A375 (cell line): Measurements from ENCODE around the gene CTDNEP1. TPM values are rescaled to one million over a fixed set of nuclear protein-coding genes. Genes with fewer than 3 reads are reported as not detected.

Experiments
- small RNA-seq: library from RNA; depleted of rRNA; stranded (forward); fragments of <200 nt; gene quantifications from one replicate; pipeline ENCODE3, GENCODE V24; 2014
- total RNA-seq: library from RNA; depleted of rRNA; stranded (reverse); fragments of >200 nt; shearing (Covaris generic); gene quantifications from 2 replicates; pipeline ENCODE4 v1.2.3, GENCODE V29; 2014; rRNA removed

The CTDNEP1 gene
- total RNA-seq: 53.1 and 75.3 TPM in 2 replicates

DNA sequence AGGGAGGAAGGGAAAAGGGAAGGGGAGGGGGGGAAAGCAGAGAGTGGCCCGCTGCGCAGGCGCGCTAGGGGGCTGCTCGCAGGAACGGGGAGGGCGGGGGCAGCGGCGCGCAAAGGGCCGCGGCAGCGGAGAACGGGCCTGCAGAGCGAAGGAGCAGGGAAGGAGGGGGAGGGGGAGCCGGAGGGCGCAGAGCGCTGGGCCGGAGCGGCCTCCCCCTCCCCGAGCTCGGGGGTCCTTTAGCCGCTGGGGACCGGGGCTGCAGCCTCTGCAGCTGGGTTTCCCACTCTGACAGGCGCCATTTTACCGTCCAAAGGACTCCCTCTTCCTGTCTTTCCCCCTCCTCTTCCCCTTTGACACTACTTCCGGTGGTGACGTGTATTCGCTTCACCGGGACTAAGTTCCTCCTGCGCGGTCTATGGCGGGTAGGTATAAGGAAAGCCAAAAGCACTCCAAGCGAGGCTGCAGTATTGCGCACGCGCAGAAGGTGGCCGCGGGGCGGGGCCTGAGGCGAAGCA, at the start of gene CTDNEP1:
Gene CTDNEP1, minus strand, starts transcription at position 74 of the 515 bp plus-strand sequence. CDS start 438 bp downstream, outside the sequence.

DNA sequence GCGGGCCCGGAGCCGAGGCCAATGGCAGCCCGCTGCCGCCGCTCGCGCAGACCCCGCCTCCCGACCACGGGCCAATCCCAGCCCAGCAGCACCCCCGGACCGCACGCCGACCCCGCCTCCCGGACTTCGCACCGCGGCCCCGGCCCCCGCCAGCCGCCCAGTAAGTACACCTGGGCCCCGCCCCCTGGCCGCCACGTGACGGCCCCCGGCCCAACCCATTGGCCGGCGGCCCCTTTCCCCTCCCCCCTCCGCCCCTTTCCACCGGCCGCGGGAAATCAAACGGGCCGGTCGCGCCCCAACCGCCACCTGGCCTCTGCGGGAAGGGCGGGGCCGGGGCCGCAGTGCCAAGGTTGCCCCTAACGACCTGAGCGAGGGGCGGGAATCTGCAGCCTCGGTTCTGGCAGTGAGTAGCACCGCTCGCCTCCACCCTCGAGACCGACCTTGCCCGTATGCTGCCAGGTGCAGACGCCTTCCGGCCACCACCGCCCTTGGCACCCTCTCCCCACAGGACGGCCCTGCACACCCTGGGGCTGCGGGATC, 43.1 kb upstream of the CTDNEP1 start, which contains the start of gene YBX2:
Gene YBX2, minus strand, starts transcription at position 26 of the 540 bp plus-strand sequence. CDS start 139 bp downstream, outside the sequence.

GRCh38 chr17:7281074-7281952, 29.8 kb upstream of the CTDNEP1 start, which contains the start of gene SLC2A4:
SLC2A4 (plus strand) TSS chr17:7281718; CDS start chr17:7281935, 217 bp downstream.

GRCh38 chr17:7262192-7262934, 10.8 kb upstream of the CTDNEP1 start, which contains the start of gene CLDN7:
CLDN7 (minus strand) TSS chr17:7262478; CDS start chr17:7262043, 435 bp downstream.

DNA sequence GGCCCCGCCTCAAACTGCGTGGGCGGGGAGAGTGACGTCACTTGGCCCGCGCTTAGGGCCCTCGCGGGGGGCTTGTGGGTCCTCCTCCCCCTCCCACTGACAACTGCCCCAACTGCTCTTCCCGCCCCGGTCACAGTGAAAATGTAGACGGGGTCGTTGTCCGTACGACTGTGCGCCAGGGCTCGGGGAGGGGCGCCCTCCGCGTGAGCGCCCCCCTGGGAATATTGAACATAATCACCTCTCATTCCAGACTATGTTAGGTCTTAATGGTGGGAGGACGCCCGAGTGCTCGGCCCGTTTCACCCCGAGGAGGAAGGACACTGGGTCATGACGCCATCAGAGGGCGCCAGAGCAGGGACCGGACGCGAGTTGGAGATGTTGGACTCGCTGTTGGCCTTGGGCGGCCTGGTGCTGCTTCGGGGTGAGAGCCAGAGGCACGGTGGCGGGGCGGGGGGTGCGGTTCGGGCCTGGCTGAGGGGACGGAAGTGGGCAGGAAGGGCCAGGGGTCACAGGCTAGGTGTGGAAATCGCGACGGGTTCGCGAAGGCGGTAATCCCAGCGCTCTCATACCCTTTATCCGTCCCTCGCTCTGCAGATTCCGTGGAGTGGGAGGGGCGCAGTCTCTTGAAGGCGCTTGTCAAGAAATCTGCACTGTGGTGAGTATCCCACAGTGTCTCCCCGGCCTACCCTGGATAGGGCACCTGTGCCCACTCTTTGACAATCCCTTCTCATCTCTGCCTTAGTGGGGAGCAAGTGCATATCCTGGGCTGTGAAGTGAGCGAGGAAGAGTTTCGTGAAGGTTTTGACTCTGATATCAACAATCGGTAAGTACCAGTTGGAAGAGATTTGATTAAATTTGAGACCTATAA, 876 bp upstream of the CTDNEP1 start, which contains the start of gene ELP5:
Gene ELP5, plus strand, starts transcription at position 40 of the 868 bp plus-strand sequence. Its CDS starts 336 bp downstream, at position 376.

GRCh38 chr17:7241783-7242716, 9.5 kb downstream of the CTDNEP1 start, which contains the start of gene GABARAP:
GABARAP (minus strand) TSS chr17:7242449; CDS start chr17:7242330, 119 bp downstream.

DNA sequence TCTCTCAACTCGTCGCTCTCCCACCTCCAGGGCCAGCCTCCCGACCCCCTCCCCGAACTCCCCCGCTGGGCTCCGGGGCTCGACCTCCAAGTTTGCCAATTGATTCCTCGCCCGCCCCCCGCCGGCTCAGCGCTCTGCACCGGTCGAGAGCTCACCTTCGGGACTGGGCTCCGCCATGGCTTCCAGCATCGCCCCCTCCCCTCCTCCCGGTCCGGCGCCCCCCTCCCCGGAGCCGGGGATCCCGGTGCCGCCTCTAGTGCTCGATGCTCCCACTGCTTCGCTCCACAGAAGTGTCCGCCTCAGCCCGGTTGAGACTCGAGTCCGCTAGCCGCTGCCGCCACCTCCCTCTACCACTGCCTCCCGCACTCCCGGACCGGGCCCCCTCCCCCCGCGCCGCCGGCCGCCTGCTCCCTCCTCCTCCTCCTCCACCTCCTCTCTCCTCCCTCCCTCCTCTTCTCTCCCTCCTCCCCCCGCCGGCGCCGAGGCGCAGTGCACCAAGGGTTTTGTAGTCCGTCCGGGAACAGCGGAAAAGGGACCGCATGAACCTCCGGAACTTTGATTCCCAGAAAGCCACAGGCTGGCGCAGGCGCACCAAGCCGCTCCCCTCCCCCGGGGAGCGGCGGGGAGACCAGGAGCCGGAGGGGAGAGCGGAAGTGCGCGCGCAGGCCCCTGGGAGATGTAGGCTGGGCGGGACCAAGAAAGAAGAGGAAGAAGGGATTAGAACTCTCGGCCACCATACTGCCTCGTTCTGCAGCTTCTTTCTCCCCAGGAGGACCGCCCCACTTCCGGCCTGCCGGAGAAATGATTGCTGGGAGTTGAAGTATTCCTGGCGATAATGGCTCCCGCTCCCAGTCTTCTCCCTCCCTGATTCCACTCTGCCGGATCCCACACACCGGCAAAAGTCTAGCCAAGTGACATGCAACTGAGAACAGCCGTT, 12.2 kb downstream of the CTDNEP1 start, which contains the start of gene PHF23:
Gene PHF23, minus strand, starts transcription at position 367 of the 937 bp plus-strand sequence. Its CDS starts 178 bp downstream, at position 189.

GRCh38 chr17:7234083-7234951, 17.2 kb downstream of the CTDNEP1 start, which contains the start of gene DVL2:
DVL2 (minus strand) TSS chr17:7234517; CDS start chr17:7234262, 255 bp downstream.

GRCh38 chr17:7219812-7220592, 31.5 kb downstream of the CTDNEP1 start, which contains the start of the genes ACADVL and DLG4:
ACADVL (plus strand) TSS chr17:7219938; CDS start chr17:7219985, 47 bp downstream.
DLG4 (minus strand) TSS chr17:7219836.

Small RNA genes lying within 50 kb of the gene (small RNA-seq; reads per million reads assigned to genes)
- gene MIR324 (0.46 reads per million, percentile 17 among the genes with 10 or more reads in this experiment), gene RF00019 (not detected)

Other genes with a start within 250 kb of the CTDNEP1 start
- 89.7 and 140 TPM in 2 replicates for gene RNASEK, start 239.1 kb downstream of the CTDNEP1 start, total RNA-seq
- gene BCL6B, start 228.7 kb downstream of the CTDNEP1 start, total RNA-seq: not detected in 2 replicates
- gene SLC16A13, start 215.7 kb downstream of the CTDNEP1 start, total RNA-seq: 0.53 and 0.79 TPM in 2 replicates
- not detected in 2 replicates for gene SLC16A11, start 207.6 kb downstream of the CTDNEP1 start, total RNA-seq
- gene CLEC10A, start 171.5 kb downstream of the CTDNEP1 start, total RNA-seq: not detected in 2 replicates
- gene ASGR2, start 136.9 kb downstream of the CTDNEP1 start, total RNA-seq: not detected in 2 replicates
- 2.0 and 3.1 TPM in 2 replicates for gene ASGR1, start 72.4 kb downstream of the CTDNEP1 start, total RNA-seq
- 18.1 and 25.8 TPM in 2 replicates for gene DLG4, start 31.9 kb downstream of the CTDNEP1 start, total RNA-seq
- gene ACADVL, start 31.8 kb downstream of the CTDNEP1 start, total RNA-seq: 659 and 664 TPM in 2 replicates
- gene DVL2, start 17.2 kb downstream of the CTDNEP1 start, total RNA-seq: 67.9 and 69.8 TPM in 2 replicates
- 52.4 and 54.4 TPM in 2 replicates for gene PHF23, start 12.3 kb downstream of the CTDNEP1 start, total RNA-seq
- 147 and 165 TPM in 2 replicates for gene GABARAP, start 9.3 kb downstream of the CTDNEP1 start, total RNA-seq
- 69.7 and 99.4 TPM in 2 replicates for gene ELP5, start 481 bp upstream of the CTDNEP1 start, total RNA-seq
- 0.49 and 0.50 TPM in 2 replicates for gene CLDN7, start 10.7 kb upstream of the CTDNEP1 start, total RNA-seq
- gene SLC2A4, start 30.0 kb upstream of the CTDNEP1 start, total RNA-seq: 0.05 TPM in 1 of 2 replicates, not detected in the other
- gene YBX2, start 42.9 kb upstream of the CTDNEP1 start, total RNA-seq: not detected in 2 replicates
- gene EIF5A, start 55.9 kb upstream of the CTDNEP1 start, total RNA-seq: 1,009 and 1,089 TPM in 2 replicates
- gene GPS2, start 63.6 kb upstream of the CTDNEP1 start, total RNA-seq: 97.9 and 100 TPM in 2 replicates
- 14.2 and 17.0 TPM in 2 replicates for gene NEURL4, start 77.6 kb upstream of the CTDNEP1 start, total RNA-seq
- gene ACAP1, start 84.8 kb upstream of the CTDNEP1 start, total RNA-seq: 2.5 and 5.1 TPM in 2 replicates
- 5.3 and 7.2 TPM in 2 replicates for gene KCTD11, start 100.4 kb upstream of the CTDNEP1 start, total RNA-seq
- not detected in 2 replicates for gene TMEM95, start 103.4 kb upstream of the CTDNEP1 start, total RNA-seq
- 1.0 and 2.4 TPM in 2 replicates for gene TNK1, start 129.4 kb upstream of the CTDNEP1 start, total RNA-seq
- gene PLSCR3, start 142.8 kb upstream of the CTDNEP1 start, total RNA-seq: 32.1 and 34.0 TPM in 2 replicates
- gene TMEM256, start 152.4 kb upstream of the CTDNEP1 start, total RNA-seq: 111 and 127 TPM in 2 replicates
- gene NLGN2, start 156.1 kb upstream of the CTDNEP1 start, total RNA-seq: 9.7 and 10.0 TPM in 2 replicates
- not detected in 2 replicates for gene SPEM1, start 168.6 kb upstream of the CTDNEP1 start, total RNA-seq
- not detected in 2 replicates for gene SPEM2, start 173.9 kb upstream of the CTDNEP1 start, total RNA-seq
- not detected in 2 replicates for gene SPEM3, start 177.1 kb upstream of the CTDNEP1 start, total RNA-seq
- gene TMEM102, start 183.7 kb upstream of the CTDNEP1 start, total RNA-seq: 4.0 and 7.8 TPM in 2 replicates
- gene FGF11, start 187.8 kb upstream of the CTDNEP1 start, total RNA-seq: 0.38 and 0.98 TPM in 2 replicates
- 6.1 and 6.9 TPM in 2 replicates for gene CHRNB1, start 193.3 kb upstream of the CTDNEP1 start, total RNA-seq
- 12.8 and 13.5 TPM in 2 replicates for gene ZBTB4, start 227.9 kb upstream of the CTDNEP1 start, total RNA-seq
- not detected in 2 replicates for gene SLC35G6, start 229.7 kb upstream of the CTDNEP1 start, total RNA-seq
- 53.6 and 115 TPM in 2 replicates for gene POLR2A, start 232.6 kb upstream of the CTDNEP1 start, total RNA-seq